IMR-90 (cell line): ENCODE measurements around the gene ITSN1. TPM values are rescaled to one million over a fixed set of nuclear protein-coding genes. Genes with fewer than 3 reads are reported as not detected.

ENCODE experiments used
- ATAC-seq: fragments of 200-7000 bp; cut with Tn5 transposase; 2 replicates; pipeline ENCODE4 v1.9.1; 2020; ENCODE audit warnings: low read depth, mild to moderate bottlenecking, moderate library complexity
- BruUV-seq: library from RNA; stranded (reverse); fragments of 400-500 nt; replicated peaks from 2 replicates; lab custom pipeline; 2021; lab: Mats Ljungman, UMichigan
- CTCF ChIA-PET: fragments of 300-600 bp; formaldehyde crosslinking; extraction: SDS; loops from one replicate; lab custom pipeline; 2021; ENCODE audit warnings: antibody characterized with exemption; lab: Yijun Ruan, JAX
- POLR2A ChIA-PET: fragments of 300-600 bp; sonication (Branson Sonifier 250); formaldehyde crosslinking; loops from one replicate; lab custom pipeline; 2022; ENCODE audit warnings: antibody characterized with exemption; ENCODE audit not compliant: unreplicated experiment; lab: Charles Lee
- DNase-seq: peaks from one replicate; pipeline ENCODE4 v3.0.0; 2013
- H2AFZ ChIP-seq: replicated peaks from 2 replicates; pipeline ENCODE3; 2013; ENCODE audit warnings: low read length, mild to moderate bottlenecking; ENCODE audit not compliant: poor library complexity
- H2AK5ac ChIP-seq: 2 replicates; pipeline ENCODE4 v1.6.1; 2013; ENCODE audit warnings: low read depth, low read length, inconsistent platforms
- H2AK9ac ChIP-seq: replicated peaks from 2 replicates; pipeline ENCODE3; 2013; ENCODE audit warnings: mild to moderate bottlenecking, low read depth, low read length, moderate library complexity; ENCODE audit not compliant: poor library complexity
- H2BK120ac ChIP-seq: 2 replicates; pipeline ENCODE4 v1.6.1; 2013; ENCODE audit warnings: low read depth, low read length, inconsistent platforms
- H2BK15ac ChIP-seq: 3 replicates; pipeline ENCODE4 v1.6.1; 2013; ENCODE audit warnings: low read depth, low read length, inconsistent platforms
- H2BK20ac ChIP-seq: 2 replicates; pipeline ENCODE4 v1.6.1; 2013; ENCODE audit warnings: low read depth, mild to moderate bottlenecking, inconsistent platforms, low read length, moderate library complexity
- H2BK5ac ChIP-seq: 2 replicates; pipeline ENCODE4 v1.6.1; 2013; ENCODE audit warnings: mild to moderate bottlenecking, low read depth, low read length, inconsistent platforms; ENCODE audit not compliant: poor library complexity, severe bottlenecking
- H3K14ac ChIP-seq: replicated peaks from 2 replicates; pipeline ENCODE4 v1.6.1; 2013; ENCODE audit warnings: low read depth, low read length, inconsistent platforms
- H3K18ac ChIP-seq: 2 replicates; pipeline ENCODE4 v1.6.1; 2013; ENCODE audit warnings: low read depth, low read length, control low read depth
- H3K23ac ChIP-seq: 2 replicates; pipeline ENCODE4 v1.6.1; 2013; ENCODE audit warnings: low read depth, low read length, inconsistent platforms
- H3K27ac ChIP-seq: 2 replicates; pipeline ENCODE4 v1.5.1; 2013; ENCODE audit warnings: mild to moderate bottlenecking, control low read depth, low read length; ENCODE audit not compliant: insufficient read depth
- H3K27me3 ChIP-seq: 2 replicates; pipeline ENCODE4 v1.6.1; 2013; ENCODE audit warnings: low read length; ENCODE audit not compliant: control insufficient read depth, insufficient read depth
- H3K36me3 ChIP-seq: 2 replicates; pipeline ENCODE4 v1.6.1; 2013; ENCODE audit warnings: low read length, mixed read lengths; ENCODE audit not compliant: control insufficient read depth, insufficient read depth
- H3K4ac ChIP-seq: 2 replicates; pipeline ENCODE4 v1.6.1; 2013; ENCODE audit warnings: low read depth, low read length, inconsistent platforms
- H3K4me1 ChIP-seq: 2 replicates; pipeline ENCODE4 v1.6.1; 2013; ENCODE audit warnings: low read length, mixed read lengths; ENCODE audit not compliant: control insufficient read depth, insufficient read depth
- H3K4me2 ChIP-seq: 2 replicates; pipeline ENCODE4 v1.6.1; 2013; ENCODE audit warnings: low read depth, mild to moderate bottlenecking, control low read depth, low read length, moderate library complexity
- H3K4me3 ChIP-seq: 2 replicates; pipeline ENCODE4 v1.5.1; 2013; ENCODE audit warnings: low read depth, mild to moderate bottlenecking, control low read depth, low read length, moderate library complexity; ENCODE audit not compliant: insufficient read depth
- H3K56ac ChIP-seq: 2 replicates; pipeline ENCODE4 v1.6.1; 2013; ENCODE audit warnings: low read length, inconsistent platforms; ENCODE audit not compliant: insufficient read depth; ENCODE audit errors: extremely low read depth
- H3K79me1 ChIP-seq, 2 experiments: 2 replicates each; pipeline ENCODE4 v1.6.1; 2013; ENCODE audit warnings: low read length in 2 of 2, inconsistent platforms in 1 of 2, low read depth in 1 of 2
- H3K9ac ChIP-seq: 2 replicates; pipeline ENCODE4 v1.6.1; 2013; ENCODE audit warnings: low read depth, low read length, control low read depth
- H3K9me1 ChIP-seq: 2 replicates; pipeline ENCODE4 v1.6.1; 2013; ENCODE audit warnings: low read length, inconsistent platforms; ENCODE audit not compliant: insufficient read depth
- H3K9me3 ChIP-seq: 2 replicates; pipeline ENCODE4 v1.6.1; 2013; ENCODE audit warnings: low read length; ENCODE audit not compliant: control insufficient read depth, insufficient read depth
- H4K20me1 ChIP-seq: 2 replicates; pipeline ENCODE4 v1.6.1; 2013; ENCODE audit warnings: low read length, inconsistent platforms; ENCODE audit not compliant: insufficient read depth
- H4K5ac ChIP-seq: 2 replicates; pipeline ENCODE4 v1.6.1; 2013; ENCODE audit warnings: mild to moderate bottlenecking, low read depth, low read length, control low read depth
- H4K8ac ChIP-seq, 2 experiments: 2 replicates each; pipeline ENCODE4 v1.6.1; 2013; ENCODE audit warnings: low read depth in 2 of 2, low read length in 2 of 2, control low read depth in 1 of 2, inconsistent platforms in 1 of 2
- H4K91ac ChIP-seq: 2 replicates; pipeline ENCODE4 v1.6.1; 2013; ENCODE audit warnings: low read depth, low read length, inconsistent platforms; ENCODE audit not compliant: insufficient read depth
- CHD1 ChIP-seq: IDR thresholded peaks from 2 replicates; pipeline ENCODE4 v1.6.1; 2012; ENCODE audit warnings: low read depth, low read length, improper control_type of control experiment
- FOS ChIP-seq: fragments of 150-350 bp; IDR thresholded peaks from 2 replicates; pipeline ENCODE4 v1.6.1; 2016; ENCODE audit warnings: low read depth, low read length
- NFE2L2 ChIP-seq: fragments of 150-350 bp; IDR thresholded peaks from 2 replicates; pipeline ENCODE4 v1.6.1; 2016; ENCODE audit warnings: low read depth, mild to moderate bottlenecking, low read length
- POLR2A ChIP-seq: IDR thresholded peaks from 2 replicates; pipeline ENCODE4 v1.6.1; 2012; ENCODE audit warnings: mild to moderate bottlenecking, low read depth, low read length
- RCOR1 ChIP-seq: IDR thresholded peaks from 2 replicates; pipeline ENCODE4 v1.6.1; 2012; ENCODE audit warnings: mild to moderate bottlenecking, low read length, improper control_type of control experiment; ENCODE audit not compliant: insufficient replicate concordance
- SMC3 ChIP-seq: fragments of 150-350 bp; IDR thresholded peaks from 2 replicates; pipeline ENCODE4 v1.6.1; 2016; ENCODE audit warnings: low read depth, mild to moderate bottlenecking, antibody characterized with exemption, low read length, moderate library complexity
- USF2 ChIP-seq: fragments of 150-350 bp; IDR thresholded peaks from 2 replicates; pipeline ENCODE4 v1.6.1; 2017; ENCODE audit warnings: mild to moderate bottlenecking, antibody characterized with exemption, low read length, low read depth
- WGBS, 2 experiments: methylation state at CpG; one replicate each; pipeline versions ENCODE4 v1.1.5 to v1.1.7; 2013; ENCODE audit warnings: missing lambda C conversion rate in 2 of 2; ENCODE audit not compliant: insufficient read length in 1 of 2; ENCODE audit errors: extremely low coverage in 2 of 2; 5-methylcytosine and 5-hydroxymethylcytosine counted together
- dilution Hi-C: fragments of 300-500 bp; cut with HindIII; formaldehyde crosslinking; loops from one replicate; pipeline ENCODE4 v1.14.3; 2018; ENCODE audit warnings: low sequenced_read_pairs; ENCODE audit not compliant: unreplicated experiment
- in situ Hi-C: fragments of 300-500 bp; cut with MboI; formaldehyde crosslinking; loops from 3 replicates; pipeline ENCODE4 v1.14.3; 2019; ENCODE audit warnings: low sequenced_read_pairs, inconsistent platforms, mixed read lengths
- intact Hi-C: fragments of 100-400 bp; cut with micrococcal nuclease; formaldehyde crosslinking; loops from 2 replicates; pipeline ENCODE4 v1.10.0; 2022
- polyA plus RNA-seq, 3 experiments: library from polyadenylated mRNA; depleted of rRNA; stranded (reverse); fragments of >200 nt; gene quantifications; 2 replicates each; pipeline ENCODE4 v1.2.3, GENCODE V29; 2012; ENCODE audit warnings: low replicate concordance in 1 of 3
- total RNA-seq: library from RNA; depleted of rRNA; stranded (reverse); fragments of >200 nt; gene quantifications from 2 replicates; pipeline ENCODE4 v1.2.3, GENCODE V29; 2012

ITSN1 gene
- total and polyA plus RNA-seq, 2 of the 4 experiments (the other 2 are of a cell fraction) = 45.4 to 62.0 TPM

- TF ChIP-seq POLR2A (no peak), SMC3 (no peak), USF2 (no peak), NFE2L2 (no peak), FOS (no peak), CHD1 (no peak), RCOR1 (no peak)
Observed at GRCh38 chr21:33774551-33774950, 132.2 kb downstream of the ITSN1 start.

More at GRCh38 chr21:33774551-33774950, 132.2 kb downstream of the ITSN1 start:
- intact Hi-C loops = no loop called here
- in situ Hi-C loops = no loop called here
- Histone ChIP-seq H2AFZ (no peak overlapping the region), H3K14ac (no peak overlapping the region), H3K27me3 (no peaks in the 10 kb centered on the region), H3K9me1 (0 out of 2 replicates have a peak, but pooled peaks cover 2% of the 10 kb centered on the region), H2AK9ac (no peak overlapping the region), H3K9me3 (no peaks in the 10 kb centered on the region), H3K4me1 (no peaks in the 10 kb centered on the region), H2AK5ac (no peak overlapping the region), H3K27ac (no peak overlapping the region), H3K36me3 (peaks cover 19% of the 10 kb centered on the region), H3K56ac (no peak overlapping the region), H3K4me2 (no peak overlapping the region), H4K20me1 (no peaks in the 10 kb centered on the region; the same call in 1 of the 2 replicates), H4K91ac (no peak overlapping the region), H4K5ac (no peak overlapping the region), H2BK20ac (no peak overlapping the region), H3K79me1 (peaks cover 3 to 15% of the 10 kb centered on the region in 2 experiments; a peak in 3 of 4 replicates), H3K23ac (no peak overlapping the region), H3K4me3 (no peak overlapping the region), H2BK15ac (no peak overlapping the region), H3K9ac (no peak overlapping the region), H2BK5ac (no peak overlapping the region), H3K4ac (no peak overlapping the region), H2BK120ac (no peak overlapping the region), H3K18ac (no peak overlapping the region), H4K8ac (no peak overlapping the region)
- POLR2A ChIA-PET = no interaction called here
- WGBS, 2 experiments = no CpG with 5 or more reads among the region's 4 CpGs
- DNase-seq = no peak
- dilution Hi-C loops = no loop called here
- CTCF ChIA-PET = no interaction called here
- ATAC-seq = no peak
- no TSS peak for BruUV-seq
